ENCODE results near the gene C2orf74. TPM values are rescaled to one million over a fixed set of nuclear protein-coding genes. Genes with fewer than 3 reads are reported as not detected.

Gene C2orf74
- total RNA-seq, 1 donor from 2014 or later, result 11.5 TPM

- H3K4me3 ChIP-seq (ENCODE audit: insufficient read depth, low read depth, low read length), result no peak overlapping the region
- no peaks in the 10 kb centered on the region for H3K4me1 ChIP-seq (ENCODE audit: insufficient read depth, low read length)
- H3K4me3 Mint-ChIP-seq (ENCODE audit: unreplicated experiment), result no peak overlapping the region
- peaks cover 4% of the 10 kb centered on the region for H3K4me1 Mint-ChIP-seq (ENCODE audit: low read depth, unreplicated experiment)
- no peaks in the 10 kb centered on the region for H3K9me3 ChIP-seq (ENCODE audit: insufficient read depth, low read depth, low read length)
- no peak overlapping the region for H3K27ac ChIP-seq (ENCODE audit: low read depth, low read length)
- peaks cover 3% of the 10 kb centered on the region for H3K9me3 Mint-ChIP-seq (ENCODE audit: unreplicated experiment)
- no peak overlapping the region for H2AFZ ChIP-seq (ENCODE audit: low read depth, low read length)
- no peaks in the 10 kb centered on the region for H3K27me3 Mint-ChIP-seq (ENCODE audit: low read depth, unreplicated experiment)
- no peak overlapping the region for H3K4me2 ChIP-seq (ENCODE audit: low read length)
- no peaks in the 10 kb centered on the region for H4K20me1 ChIP-seq (ENCODE audit: insufficient read depth, low read length)
- peaks cover 4% of the 10 kb centered on the region for H3K79me2 ChIP-seq (ENCODE audit: insufficient read depth, low read length)
- TF ChIP-seq CTCF (IDR thresholded peaks at IDR 0.05; ENCODE audit: insufficient read depth, low read depth, low read length), result no peak
- no peak for TF ChIP-seq EZH2 (IDR thresholded peaks at IDR 0.05; ENCODE audit: insufficient read depth, low read length)
- H3K36me3 ChIP-seq (ENCODE audit: insufficient read depth, low read length), result peaks cover 3% of the 10 kb centered on the region
- DNase-seq (ENCODE audit: low read depth), result no peak
- no peak overlapping the region for H3K27ac Mint-ChIP-seq (ENCODE audit: unreplicated experiment)
- H3K9ac ChIP-seq (ENCODE audit: low read length), result no peak overlapping the region
- no peaks in the 10 kb centered on the region for H3K27me3 ChIP-seq (ENCODE audit: insufficient read depth, low read length)
- peaks cover 17% of the 10 kb centered on the region for H3K36me3 Mint-ChIP-seq (ENCODE audit: low read depth, unreplicated experiment)
- FAIRE-seq, result no peak
These were observed 12.9 kb upstream of the C2orf74 start for GRCh38 chr2:61149074-61149473.

- Mint-ChIP-seq H3K36me3 (ENCODE audit: low read depth, unreplicated experiment) (peaks cover 13% of the 10 kb centered on the region), H3K27me3 (ENCODE audit: low read depth, unreplicated experiment) (no peaks in the 10 kb centered on the region), H3K9me3 (ENCODE audit: unreplicated experiment) (peaks cover 3% of the 10 kb centered on the region), H3K27ac (ENCODE audit: unreplicated experiment) (no peak overlapping the region), H3K4me1 (ENCODE audit: low read depth, unreplicated experiment) (no peaks in the 10 kb centered on the region), H3K4me3 (ENCODE audit: unreplicated experiment) (no peak overlapping the region)
- H3K9ac ChIP-seq (ENCODE audit: low read length), result no peak overlapping the region
- DNase-seq (ENCODE audit: low read depth) (no peak), FAIRE-seq (no peak)
- H2AFZ ChIP-seq (ENCODE audit: low read depth, low read length), result no peak overlapping the region
- H3K4me1 ChIP-seq (ENCODE audit: insufficient read depth, low read length), result no peaks in the 10 kb centered on the region
- H3K4me2 ChIP-seq (ENCODE audit: low read length), result no peak overlapping the region
- H4K20me1 ChIP-seq (ENCODE audit: insufficient read depth, low read length), result no peaks in the 10 kb centered on the region
- H3K36me3 ChIP-seq (ENCODE audit: insufficient read depth, low read length), result peaks cover 3% of the 10 kb centered on the region
- no peak overlapping the region for H3K4me3 ChIP-seq (ENCODE audit: insufficient read depth, low read depth, low read length)
- no peaks in the 10 kb centered on the region for H3K79me2 ChIP-seq (ENCODE audit: insufficient read depth, low read length)
- H3K27ac ChIP-seq (ENCODE audit: low read depth, low read length), result no peak overlapping the region
- no peaks in the 10 kb centered on the region for H3K27me3 ChIP-seq (ENCODE audit: insufficient read depth, low read length)
- TF ChIP-seq CTCF (IDR thresholded peaks at IDR 0.05; ENCODE audit: insufficient read depth, low read depth, low read length), result no peak
- no peak for TF ChIP-seq EZH2 (IDR thresholded peaks at IDR 0.05; ENCODE audit: insufficient read depth, low read length)
- no peaks in the 10 kb centered on the region for H3K9me3 ChIP-seq (ENCODE audit: insufficient read depth, low read depth, low read length)
These were observed 10.6 kb upstream of the C2orf74 start for GRCh38 chr2:61151436-61151835.

GRCh38 chr2:61157371-61158003, 4.5 kb upstream of the C2orf74 start:
- H3K27ac Mint-ChIP-seq (ENCODE audit: unreplicated experiment), result no peak overlapping the region
- H3K27ac ChIP-seq (ENCODE audit: low read depth, low read length), result no peak overlapping the region

More at GRCh38 chr2:61157371-61158003, 4.5 kb upstream of the C2orf74 start:
- Mint-ChIP-seq H3K36me3 (ENCODE audit: low read depth, unreplicated experiment) (peaks cover 21% of the 10 kb centered on the region), H3K4me3 (ENCODE audit: unreplicated experiment) (no peak overlapping the region), H3K9me3 (ENCODE audit: unreplicated experiment) (peaks cover 4% of the 10 kb centered on the region), H3K27me3 (ENCODE audit: low read depth, unreplicated experiment) (no peaks in the 10 kb centered on the region), H3K4me1 (ENCODE audit: low read depth, unreplicated experiment) (no peaks in the 10 kb centered on the region)
- Histone ChIP-seq H3K4me2 (ENCODE audit: low read length) (no peak overlapping the region), H3K4me1 (ENCODE audit: insufficient read depth, low read length) (no peaks in the 10 kb centered on the region), H3K9ac (ENCODE audit: low read length) (no peak overlapping the region), H4K20me1 (ENCODE audit: insufficient read depth, low read length) (no peaks in the 10 kb centered on the region), H3K36me3 (ENCODE audit: insufficient read depth, low read length) (no peaks in the 10 kb centered on the region), H3K9me3 (ENCODE audit: insufficient read depth, low read depth, low read length) (no peaks in the 10 kb centered on the region), H3K4me3 (ENCODE audit: insufficient read depth, low read depth, low read length) (no peak overlapping the region), H3K79me2 (ENCODE audit: insufficient read depth, low read length) (no peaks in the 10 kb centered on the region), H3K27me3 (ENCODE audit: insufficient read depth, low read length) (no peaks in the 10 kb centered on the region), H2AFZ (ENCODE audit: low read depth, low read length) (no peak overlapping the region)
- FAIRE-seq, result no peak
- no peak for DNase-seq (ENCODE audit: low read depth)
- TF ChIP-seq EZH2 (IDR thresholded peaks at IDR 0.05; ENCODE audit: insufficient read depth, low read length) (no peak), CTCF (IDR thresholded peaks at IDR 0.05; ENCODE audit: insufficient read depth, low read depth, low read length) (no peak)
